Left renal cortex interstitium (tissue), 4 donors: Measurements from ENCODE around the gene UPP1. TPM values are rescaled to one million over a fixed set of nuclear protein-coding genes. Genes with fewer than 3 reads are reported as not detected.
"Not testable (repeated sequence)": the region's sequence is repeated elsewhere in the genome, so short reads cannot be mapped to it uniquely, and the experiment has no call there.

Experiments used
- DNase-seq, 4 donors: peaks; one replicate each; pipeline ENCODE4 v3.0.0-alpha.2; 2013; ENCODE audit warnings: low read depth in 4 of 4, low spot score in 2 of 4, missing footprints in 1 of 4
- polyA plus RNA-seq, 4 donors: library from polyadenylated mRNA; unstranded; fragments of 120-200 nt; gene quantifications; one replicate each; pipeline ENCODE4 v1.2.1, GENCODE V29; 2013; ENCODE audit not compliant: insufficient read length in 4 of 4

Gene UPP1
- polyA plus RNA-seq, result 10 to 100 TPM; 11.7 to 15.4 (median 13.1) TPM

DNA sequence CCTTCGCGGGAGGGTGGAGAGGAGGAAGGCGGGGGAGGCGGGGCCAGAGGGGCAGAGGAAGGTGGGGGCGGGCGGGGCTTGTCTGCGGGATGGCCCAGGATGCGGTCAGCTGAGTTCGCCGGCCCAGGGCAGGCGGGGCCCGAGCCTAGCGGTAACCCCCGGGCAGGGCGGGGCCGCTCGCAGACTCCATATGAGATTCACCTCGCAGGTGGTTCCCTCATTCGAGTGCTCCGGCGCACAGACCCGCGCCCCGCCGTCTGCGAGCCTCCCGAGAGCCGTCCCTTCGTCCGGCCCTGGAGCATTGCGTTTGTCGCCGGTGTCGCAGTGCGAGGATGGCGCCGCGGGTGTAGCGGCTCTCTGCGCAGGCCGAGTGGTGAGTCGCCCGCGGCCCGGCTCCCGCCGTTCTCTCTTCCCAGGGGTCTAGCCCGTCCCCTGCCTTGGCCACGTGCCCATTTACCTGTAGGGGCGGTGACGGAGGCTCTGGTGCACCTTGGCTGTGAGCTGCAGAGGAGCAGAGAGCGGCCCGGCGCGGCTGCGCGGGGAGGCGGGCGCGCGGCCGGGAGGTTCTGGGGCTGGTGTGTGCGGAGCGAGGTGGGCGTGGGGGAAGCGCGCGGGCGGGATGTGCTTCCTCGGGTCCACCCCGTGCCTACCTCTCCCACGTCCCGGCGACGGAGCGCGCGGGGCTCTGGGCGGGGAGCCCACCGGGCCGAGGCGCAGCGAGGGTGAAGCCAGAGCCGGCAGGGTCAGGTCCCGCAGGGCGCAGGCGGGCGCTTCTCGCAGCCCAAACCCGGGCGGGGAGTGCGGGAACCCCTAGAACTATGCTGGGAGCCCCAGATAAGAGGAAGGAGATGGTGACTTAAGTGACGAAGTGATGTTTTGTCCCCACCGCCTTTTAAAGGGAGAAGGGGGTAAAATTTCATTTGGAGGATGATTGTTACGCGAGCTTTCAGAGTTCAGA is at the start of gene UPP1:
TSS of gene UPP1 (plus strand) at position 220 of the 958 bp plus-strand sequence. CDS start 5,519 bp downstream, outside the sequence.
- DNase-seq, result peak in 2 of 4 donors; percentile 19 to 37

DNA sequence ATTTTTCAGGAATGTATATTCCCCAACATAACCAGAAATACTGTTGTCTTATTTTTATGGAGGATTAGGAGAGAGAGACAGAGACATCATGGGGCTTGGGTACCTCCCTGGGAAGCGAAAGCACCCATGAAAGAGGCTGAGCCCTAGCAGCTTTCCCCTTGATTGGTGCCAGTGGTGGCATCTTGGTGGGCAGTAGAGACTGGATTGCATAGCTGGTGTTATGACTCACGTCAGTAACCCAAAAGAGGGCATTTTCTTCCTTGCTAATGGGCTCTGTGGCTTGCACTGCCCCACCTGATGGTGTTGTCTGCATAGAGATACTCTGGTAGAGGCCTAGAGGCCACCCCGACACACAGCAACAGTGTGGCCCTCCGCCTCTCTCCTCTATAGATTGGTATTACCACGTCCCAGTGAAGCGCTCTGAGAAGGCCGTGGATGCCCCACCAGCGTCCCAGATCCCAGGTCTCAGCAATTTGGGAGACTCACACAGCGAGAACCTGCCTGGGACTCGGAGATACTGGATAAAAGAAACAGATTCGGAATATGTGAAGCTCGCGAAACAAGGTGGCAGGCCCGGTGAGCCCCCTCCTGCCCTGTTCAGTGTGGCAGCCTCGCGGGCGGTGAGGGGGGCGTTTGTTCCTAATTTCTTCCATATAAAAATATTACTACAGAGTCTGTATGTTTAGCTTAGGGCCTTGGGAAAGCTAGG is 48.0 kb upstream of the UPP1 start:
- no peak for DNase-seq

DNA sequence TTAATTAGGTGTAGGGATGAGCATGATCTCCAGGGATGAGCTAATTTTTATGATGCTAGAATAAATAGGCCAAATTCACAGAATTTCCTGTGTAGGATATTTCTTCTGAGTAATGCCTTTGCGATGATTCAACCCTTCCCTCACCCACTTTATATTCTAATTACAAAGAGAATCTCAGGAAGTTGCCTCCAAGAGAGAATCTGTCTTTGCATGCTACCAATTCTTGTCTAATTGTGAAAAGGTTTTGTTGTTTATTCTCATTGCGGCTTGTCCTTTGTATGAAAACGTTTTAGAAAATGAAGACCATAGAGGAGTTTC is 47.5 kb upstream of the UPP1 start:
- DNase-seq, result no peak

DNA sequence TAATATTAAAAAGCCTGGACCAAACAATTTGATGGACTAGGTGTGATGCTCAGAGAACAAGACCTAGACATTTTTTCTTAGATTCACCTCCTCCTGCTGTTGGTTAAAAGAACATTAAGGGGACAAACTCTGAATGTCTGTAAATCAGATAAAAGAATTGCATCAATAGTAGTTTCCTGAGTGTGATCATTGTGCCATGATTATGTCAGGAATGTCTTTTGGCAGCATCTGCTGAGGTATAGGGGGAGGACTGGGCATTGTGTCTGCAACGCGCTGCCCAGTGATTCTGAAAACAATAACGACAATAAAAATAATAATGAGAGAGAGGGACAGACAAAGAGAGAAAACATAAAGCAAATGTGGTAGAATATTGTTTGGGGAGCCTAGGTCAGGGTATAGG is 46.8 kb upstream of the UPP1 start:
- no peak for DNase-seq

DNA sequence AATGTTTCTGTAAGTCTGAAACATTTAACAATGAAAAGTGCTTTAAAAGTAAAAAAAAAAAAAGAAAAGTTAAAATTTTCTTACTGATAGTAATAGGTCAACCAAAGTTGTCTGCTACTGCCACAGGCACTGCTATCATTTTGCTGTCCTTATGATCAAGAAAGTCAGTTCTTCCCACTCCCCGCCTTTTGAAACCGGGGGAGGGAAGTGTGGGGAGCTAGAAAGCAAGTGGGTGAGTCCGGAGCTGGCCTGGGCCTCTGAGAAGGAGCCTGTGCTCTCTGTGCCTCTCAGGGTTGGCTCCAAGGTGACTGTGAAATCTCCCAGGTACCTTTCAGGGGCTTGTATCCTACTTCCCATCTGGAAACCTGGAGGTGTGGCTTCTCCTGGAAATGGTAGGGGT is 46.4 kb upstream of the UPP1 start:
- no peak for DNase-seq

DNA sequence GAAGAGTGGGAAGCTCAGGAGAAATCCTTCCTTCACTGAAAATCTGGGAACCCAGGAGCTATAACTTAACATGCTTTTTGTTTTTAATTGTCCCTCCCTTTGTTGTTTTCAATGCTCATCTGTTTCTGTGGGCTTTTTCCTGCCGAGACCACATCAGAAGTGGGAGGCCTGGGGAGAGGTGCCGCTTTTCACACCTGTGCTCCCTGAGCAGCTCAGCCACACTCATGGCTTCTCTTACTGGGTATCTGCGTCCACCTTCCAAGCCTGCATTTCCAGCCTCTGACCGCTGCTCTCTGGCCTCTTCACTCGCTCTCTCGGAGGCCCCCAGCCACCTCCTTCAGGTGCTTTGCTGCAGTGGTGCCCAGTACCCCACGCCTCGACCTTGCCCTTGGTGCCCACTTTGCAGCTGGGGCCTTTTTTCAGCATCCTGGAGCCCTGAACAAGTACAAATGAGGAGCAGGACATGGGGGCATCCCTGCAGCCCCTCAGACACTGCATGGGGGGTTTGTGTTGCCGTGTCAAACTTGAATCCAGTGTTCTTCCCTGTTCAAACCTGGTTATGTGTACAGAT is 43.8 kb upstream of the UPP1 start:
- no peak for DNase-seq

DNA sequence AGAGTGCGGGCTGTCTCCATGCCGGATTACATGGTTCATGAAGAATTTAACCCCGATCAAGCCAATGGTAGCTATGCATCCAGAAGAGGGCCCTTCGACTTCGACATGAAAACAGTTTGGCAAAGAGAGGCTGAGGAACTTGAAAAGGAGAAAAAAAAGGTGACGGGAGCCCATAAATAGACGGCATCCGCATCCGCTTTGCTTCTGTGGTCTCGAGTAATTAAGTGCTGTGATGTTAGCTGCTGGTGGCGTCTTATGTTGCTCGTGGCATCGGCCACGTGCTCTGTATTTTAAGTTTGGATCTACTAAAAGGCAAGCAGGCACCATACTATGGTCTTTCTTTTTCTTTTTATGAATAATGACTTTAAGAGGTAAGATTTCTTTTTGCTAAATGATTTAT is 42.6 kb upstream of the UPP1 start:
- no peak for DNase-seq

DNA sequence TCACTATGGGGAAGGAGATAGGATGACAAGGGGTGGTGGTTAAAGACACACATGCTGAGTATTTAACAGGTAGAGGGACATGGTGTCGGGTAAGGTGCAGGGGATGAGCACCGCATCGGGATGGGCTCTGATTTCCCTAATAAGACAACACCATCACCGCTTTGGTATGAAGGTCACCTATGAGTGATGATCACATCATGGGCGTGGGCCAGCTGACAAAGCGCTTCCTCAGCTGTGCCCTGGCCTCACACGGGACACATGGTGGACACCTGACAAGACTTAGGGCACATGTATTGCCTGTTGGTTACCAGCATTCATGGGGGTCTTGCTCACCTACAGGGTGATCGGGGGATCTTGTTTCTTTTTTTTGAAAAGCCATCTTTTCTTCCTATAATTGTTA is 41.0 kb upstream of the UPP1 start:
- DNase-seq, result no peak

DNA sequence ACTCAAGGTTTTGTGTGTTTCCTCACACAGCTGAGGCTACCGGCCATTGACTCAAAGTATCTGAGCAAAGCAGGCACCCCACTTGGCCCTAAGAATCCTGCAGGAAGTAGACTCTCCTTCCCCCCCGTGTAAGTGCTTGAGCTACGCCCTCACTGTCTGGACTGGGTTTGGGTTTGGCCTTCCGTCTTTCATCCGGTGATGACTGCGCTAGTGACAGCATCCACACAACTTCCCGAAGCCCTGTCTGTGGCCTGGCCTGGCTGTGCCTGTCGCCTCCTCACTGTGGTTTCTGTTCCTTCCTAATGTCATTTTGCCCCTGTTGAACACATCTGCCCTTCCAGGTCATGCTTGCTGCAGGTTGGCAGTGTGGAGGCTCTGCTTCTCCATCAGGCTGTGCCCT is 39.2 kb upstream of the UPP1 start:
- DNase-seq, result no peak

DNA sequence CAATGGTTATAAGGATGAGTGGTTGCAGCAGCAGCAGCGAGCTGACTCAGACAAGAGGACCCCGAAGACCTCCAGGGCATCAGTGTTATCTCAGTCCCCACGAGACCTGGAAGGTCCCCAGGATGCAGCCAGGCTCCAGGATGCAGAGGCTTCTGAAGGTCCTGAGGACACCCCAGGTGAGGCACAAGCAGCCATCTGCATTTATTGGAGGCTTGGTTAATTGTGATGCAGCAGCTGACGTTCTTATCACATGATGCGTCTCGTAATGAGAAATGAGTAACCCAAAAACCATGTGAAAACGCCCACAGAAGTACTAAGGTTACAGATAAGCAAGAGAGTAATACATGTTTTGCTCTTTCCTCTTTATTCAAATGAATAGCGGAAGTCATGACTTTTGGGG is 36.3 kb upstream of the UPP1 start:
- DNase-seq, result no peak

DNA sequence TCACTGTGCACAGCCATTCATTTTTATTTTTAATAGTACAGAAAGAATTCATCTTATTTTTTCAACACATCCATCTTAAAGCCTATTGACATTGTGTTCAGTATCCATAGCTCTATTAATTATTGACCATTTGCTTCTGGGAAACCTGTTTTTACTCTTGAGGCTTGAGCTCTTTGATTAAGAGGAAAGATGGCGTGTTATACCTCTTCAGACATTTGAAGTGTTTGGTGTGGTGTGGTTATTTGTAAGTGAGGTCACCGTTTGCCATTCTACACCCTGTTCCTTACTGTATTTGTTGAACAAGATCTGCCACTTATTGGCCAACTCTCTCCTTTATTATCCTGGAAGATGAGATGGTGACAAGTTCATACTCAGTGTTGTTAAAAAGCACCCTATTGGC is 35.3 kb upstream of the UPP1 start:
- no peak for DNase-seq

DNA sequence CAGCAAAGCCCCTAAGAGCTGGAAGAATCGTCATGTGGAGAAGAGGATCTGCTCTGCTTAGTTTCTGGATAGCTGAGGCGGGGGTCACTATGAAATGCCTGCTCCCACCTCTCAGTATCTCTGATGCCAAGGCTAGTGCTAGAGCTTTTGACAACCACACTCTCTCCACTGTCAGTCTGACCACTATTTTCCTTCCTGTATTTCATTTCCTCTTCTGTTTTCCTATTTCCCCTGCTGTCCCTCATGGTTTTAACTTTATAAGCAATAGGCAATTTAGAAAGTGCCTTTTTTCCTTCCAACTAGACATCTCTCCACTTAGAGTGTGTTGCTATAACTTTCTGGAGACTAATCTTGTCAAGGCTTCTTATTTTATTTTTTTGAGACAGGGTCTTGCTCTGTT is 30.1 kb upstream of the UPP1 start:
- no peak for DNase-seq

DNA sequence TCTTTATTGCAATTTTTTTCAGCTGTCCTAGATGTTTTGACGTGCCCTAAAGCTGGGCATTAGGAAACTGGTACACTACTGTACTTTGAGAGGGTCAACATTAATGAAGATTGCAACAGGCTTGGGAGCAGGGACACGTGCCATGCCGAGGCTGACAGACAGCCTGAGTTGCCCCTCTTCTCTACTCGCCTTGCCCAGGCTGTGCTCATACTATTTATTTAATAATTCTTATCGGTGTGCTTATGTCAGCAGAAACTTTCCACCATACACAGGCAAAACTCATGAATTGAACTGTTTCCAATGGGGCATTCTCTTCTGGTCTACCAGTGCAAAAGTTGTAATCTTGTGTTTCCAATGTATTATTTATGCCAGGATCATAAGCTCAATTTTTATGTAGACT is 29.4 kb upstream of the UPP1 start:
- DNase-seq, result no peak

DNA sequence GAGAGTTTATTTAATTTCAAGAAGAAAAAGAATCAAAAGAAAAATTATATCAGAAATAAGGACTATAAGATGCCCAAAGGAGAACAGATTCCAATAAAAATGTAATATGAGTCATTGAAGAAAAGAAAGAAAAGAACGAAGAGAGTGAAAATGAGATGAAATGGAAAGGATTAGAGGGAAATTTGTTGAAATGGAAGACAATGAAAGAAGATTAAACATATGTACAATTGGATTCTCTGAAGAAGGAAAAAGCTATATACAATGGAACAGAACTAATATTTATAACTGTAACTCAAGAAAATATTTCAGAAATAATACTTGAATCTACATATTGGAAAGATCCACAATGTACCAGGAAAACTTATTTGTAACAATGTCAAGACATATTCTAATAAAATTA is 25.1 kb upstream of the UPP1 start:
- DNase-seq, result no peak

DNA sequence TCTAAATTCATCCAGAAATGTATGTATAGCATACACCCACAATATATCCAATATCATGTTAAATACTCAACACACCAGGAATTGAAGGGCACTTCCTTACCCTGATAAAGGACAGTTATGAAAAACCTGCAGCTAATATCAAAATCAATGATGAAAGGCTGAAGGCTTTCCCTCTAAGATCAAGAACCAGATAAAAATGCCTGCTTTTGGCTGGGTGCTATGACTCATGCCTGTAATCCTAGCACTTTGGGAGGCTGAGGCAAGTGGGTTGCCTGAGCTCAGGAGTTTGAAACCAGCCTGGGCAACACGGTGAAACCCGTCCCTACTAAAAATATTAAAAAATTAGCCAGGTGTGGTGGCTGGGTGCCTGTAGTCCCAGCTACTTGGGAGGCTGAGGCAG is 21.6 kb upstream of the UPP1 start:
- DNase-seq, result no peak

DNA sequence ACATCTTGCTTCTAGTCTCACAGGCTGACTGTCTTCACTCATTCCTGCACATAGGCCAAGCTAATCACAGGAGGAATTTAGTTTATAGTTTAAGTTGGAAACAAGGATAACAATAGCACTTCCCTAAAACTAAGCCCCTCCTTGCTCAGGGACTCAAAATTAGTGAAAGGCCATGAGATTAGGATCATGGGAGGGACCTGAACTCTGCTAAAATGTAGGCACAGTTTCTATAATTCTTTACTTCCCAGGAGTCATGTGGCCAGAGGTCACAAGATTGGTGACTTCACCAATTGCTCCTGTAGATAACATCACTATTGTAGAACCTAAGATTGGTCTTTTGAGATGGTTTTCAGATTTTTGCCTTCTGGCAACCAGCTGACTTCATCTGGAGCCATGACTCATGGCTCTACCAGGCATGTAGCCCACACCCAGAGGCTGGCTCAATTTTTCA is 14.8 kb upstream of the UPP1 start:
- no peak for DNase-seq

DNA sequence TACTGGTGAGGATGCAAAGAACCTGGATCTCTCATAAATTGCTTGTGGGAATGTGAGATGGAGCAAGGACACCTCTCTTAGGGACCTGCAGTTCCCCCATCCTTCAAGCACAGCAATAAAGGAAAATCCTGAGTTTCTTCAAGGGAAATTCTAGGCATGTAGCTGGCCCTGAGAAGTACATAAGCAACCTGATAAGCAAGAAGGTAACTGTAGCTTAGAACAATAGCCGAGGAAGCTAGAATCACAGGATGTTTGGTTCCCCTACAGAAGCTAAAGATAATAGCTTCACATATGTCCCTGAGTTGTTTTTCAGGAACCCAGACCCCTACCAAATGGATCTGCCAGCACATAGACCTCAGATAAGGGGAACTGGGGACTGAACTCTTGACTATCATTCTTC is 11.6 kb upstream of the UPP1 start:
- DNase-seq, result no peak

DNA sequence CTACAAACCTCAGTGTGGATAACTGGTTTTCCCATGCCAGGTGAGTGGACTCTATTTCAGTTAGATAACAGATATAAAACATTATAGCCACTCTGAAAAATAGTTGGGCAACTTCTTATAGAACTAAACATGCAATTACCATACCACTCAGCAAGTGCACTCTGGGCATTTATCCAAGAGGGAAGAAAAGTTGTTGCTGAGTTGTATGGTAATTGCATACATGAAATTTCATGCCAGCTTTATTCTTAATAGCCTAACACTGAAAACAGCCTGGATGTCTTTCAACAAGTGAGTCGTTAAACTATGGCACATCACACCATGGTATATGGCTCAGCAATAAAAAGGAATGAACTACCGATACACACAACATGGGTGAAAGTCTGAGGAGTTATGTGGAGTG is 10.6 kb upstream of the UPP1 start:
- no peak for DNase-seq

DNA sequence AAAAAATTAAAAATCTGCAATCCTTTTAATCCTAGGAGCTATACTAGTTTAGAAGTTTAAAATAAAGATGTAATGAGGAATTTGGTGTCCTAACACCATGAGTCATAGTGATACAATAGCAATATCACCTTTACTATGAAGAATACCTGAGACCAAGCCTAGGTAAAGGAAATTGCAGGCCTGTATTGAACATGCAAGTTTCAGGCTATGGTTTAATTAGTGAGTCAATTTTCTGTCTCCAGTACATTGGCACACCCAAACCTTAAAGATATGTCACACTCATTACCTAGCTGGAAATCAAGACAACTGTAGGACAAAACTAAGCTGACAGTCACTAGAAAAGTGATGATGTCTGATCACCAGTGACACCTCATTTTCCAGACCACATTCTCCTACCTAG is 6.7 kb upstream of the UPP1 start:
- DNase-seq, result not testable (repeated sequence)

DNA sequence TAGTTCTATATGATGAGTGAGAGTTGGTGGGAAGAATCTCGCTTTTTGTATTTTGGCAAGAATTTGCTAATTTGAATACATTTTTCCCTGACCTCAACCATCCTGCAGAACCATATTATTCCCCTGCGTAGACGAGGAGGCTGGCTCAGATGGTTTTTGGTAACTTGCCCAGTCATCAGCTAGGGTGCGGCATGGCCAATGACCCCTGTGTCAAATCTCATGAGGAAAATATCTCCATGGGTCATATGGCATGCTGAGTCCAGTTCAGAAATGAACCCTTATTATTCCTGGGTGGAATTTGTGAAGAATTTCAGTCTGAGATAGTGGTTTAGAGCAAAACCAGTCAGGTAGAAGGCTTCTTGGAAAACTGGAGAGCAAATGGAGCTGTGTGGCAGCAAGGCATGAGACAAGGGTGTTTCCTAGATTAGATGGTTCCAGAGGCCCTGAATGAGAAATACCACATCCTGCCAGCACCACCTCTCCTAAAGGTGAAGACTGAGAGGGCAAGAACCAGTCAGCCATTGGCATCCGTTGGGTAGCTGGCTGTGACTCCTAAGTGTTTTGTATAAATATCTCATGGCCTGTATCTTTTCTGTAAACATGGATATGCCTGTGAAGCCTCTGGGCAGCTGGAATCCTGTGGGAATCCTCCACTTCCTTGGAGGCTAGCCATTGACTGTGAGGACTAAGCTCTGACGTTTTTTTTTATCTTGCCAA is 5.8 kb upstream of the UPP1 start:
- DNase-seq, result no peak
